HG02840 (cell line): ENCODE results near the gene CD99L2.
"Not testable (repeated sequence)": the region's sequence is repeated elsewhere in the genome, so short reads cannot be mapped to it uniquely, and the experiment has no call there.

Experiments
- ATAC-seq: cut with Tn5 transposase; IDR thresholded peaks from one replicate; pipeline ENCODE4 v1.9.1; 2021; ENCODE audit warnings: mild to moderate bottlenecking, moderate library complexity, moderate number of reproducible peaks; ENCODE audit not compliant: unreplicated experiment, low FRiP score

CD99L2 gene

GRCh38 chrX:150863191-150863590 is 35.3 kb downstream of the CD99L2 start:
- no peak for ATAC-seq

GRCh38 chrX:150857453-150857852 is 41.0 kb downstream of the CD99L2 start:
- no peak for ATAC-seq

- no peak for ATAC-seq
Observed at GRCh38 chrX:150856785-150857184, 41.7 kb downstream of the CD99L2 start.

DNA sequence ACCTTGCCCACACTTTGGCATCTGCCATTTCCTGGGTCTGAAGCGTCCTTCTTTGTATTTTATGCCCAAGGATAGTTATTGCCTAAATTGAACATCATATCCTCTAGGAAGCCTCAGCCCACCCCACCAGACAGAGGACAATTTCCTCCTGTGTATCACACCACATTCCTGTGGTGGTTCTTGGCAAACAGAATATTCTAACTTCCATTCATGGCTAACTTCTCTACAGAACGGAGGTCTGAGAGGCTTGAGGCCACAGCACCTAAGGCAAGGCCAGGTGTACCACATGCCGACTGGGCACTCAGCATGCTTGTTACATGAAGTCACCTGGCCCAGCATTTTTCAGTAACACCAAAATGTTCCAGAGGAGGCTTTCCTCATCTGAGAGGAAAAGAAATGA is 42.4 kb downstream of the CD99L2 start:
- no peak for ATAC-seq

GRCh38 chrX:150854856-150855255 is 43.6 kb downstream of the CD99L2 start:
- no peak for ATAC-seq

- no peak for ATAC-seq
Observed at GRCh38 chrX:150849996-150850720, 48.3 kb downstream of the CD99L2 start.

- ATAC-seq, result no peak
Observed at GRCh38 chrX:150849486-150849885, 49.0 kb downstream of the CD99L2 start.

DNA sequence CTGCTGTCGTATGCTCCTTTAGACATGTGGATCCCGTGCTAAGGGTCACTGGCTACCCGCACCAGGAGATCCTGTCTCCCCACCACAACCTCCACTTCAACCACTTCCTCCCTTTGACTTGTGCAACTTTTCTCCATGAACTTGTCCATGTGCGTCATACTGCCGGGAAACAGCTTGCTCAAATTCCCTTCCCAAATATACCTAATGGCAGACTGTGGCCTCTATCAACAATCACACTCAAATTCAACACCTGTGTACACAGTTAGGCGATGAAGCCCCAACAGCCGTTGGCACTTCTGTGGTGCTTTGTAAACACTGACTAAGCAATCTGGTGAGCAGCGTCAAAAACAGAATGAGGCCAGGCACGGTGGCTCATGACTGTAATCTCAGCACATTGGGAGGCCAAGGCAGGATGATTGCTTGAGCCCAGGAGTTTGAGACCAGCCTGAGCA is 49.5 kb downstream of the CD99L2 start:
- no peak for ATAC-seq

DNA sequence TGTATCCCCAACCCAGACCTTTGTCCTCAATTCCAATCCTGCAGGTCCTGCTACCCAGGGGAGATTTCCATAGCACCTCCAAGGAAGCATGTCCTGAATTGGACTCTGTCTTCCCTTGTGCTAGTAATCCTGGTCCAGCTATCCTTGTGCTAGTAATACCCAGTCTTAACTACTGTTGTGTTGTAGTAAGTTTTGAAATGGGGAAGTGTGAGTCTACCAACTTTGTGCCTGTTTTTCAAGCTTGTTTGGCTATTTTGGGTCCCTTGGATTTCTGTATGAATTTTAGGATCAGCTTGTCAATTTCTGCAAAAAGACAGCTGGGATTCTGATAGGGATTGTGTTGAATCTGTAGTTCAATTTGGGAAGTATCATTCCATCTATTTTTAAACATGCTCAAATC is 51.4 kb downstream of the CD99L2 start:
- no peak for ATAC-seq

DNA sequence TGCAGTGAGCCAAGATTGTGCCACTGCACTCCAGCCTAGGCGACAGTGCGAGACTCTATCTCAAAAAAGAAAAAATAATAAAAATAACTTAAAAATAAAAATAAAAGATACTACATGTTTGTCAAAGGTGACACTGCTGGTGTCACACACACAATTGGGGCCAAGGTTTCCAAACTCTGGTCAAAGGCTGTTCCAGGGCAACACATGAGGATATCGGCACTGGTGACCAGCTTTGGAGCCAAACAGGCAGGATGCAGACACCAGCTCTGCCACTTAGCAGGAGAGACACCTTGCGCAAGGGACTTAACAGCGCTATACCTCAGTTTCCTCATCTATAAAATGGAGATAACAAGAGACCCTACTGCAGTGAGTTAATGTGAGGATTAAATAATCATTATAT is 52.3 kb downstream of the CD99L2 start:
- no peak for ATAC-seq

- no peak for ATAC-seq
Observed at GRCh38 chrX:150845091-150845490, 53.4 kb downstream of the CD99L2 start.

- no peak for ATAC-seq
Observed at GRCh38 chrX:150844016-150844415, 54.5 kb downstream of the CD99L2 start.

DNA sequence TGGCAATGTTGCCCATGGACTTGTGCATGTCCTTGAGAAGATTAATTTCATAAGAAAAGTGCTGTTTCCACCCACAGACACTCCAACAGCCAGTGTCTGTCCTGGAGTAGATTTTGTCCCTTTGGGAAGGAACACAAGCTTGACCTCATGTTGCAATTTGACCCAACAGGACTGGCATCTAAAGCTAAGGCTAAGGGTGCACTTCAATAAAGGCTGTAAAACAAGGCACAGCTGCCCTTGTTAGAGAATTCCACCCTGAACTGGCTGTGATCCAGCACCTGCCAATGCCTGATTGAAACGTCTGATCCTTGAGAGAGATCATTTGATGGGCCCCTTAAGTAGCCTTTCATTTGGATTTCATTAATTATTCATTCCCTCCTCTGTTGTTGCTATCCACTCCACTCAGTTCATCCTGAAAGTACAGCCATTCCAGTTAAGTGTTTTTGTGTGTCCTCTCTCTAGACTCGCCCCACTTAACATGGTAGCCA is 56.2 kb downstream of the CD99L2 start:
- no peak for ATAC-seq

DNA sequence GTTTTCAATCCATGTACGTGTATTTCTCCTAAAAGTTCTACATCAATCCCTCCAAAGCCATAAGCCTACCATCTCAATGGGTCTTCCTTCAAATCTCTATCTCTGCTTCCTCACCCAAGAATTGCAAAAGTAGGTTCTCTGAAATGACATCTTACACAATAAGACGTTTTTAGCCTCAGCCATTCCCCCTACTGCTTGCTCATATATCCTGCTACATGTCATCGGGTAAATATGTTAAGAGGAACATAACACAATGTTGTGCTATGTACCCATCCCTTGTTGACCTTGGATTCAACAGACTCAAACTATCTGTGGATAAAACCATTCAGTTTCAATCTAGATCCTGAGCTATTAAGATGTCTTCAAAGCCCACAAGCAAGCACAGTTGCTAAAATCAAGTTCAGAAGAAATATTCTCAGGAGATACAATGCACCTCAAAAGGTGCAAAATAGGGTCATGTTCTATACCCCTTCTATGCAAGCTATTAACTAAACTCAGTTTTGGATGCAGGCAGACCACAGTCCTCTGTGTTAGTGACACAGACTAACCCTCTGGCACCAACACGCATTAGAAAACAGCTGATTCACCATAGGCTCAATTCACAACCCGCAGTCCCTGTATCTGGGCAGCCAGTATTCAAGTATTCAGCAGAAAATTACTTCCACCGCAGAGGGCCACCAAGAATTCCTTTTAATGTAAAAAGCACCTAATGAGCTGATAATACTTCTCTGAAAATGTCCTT is 56.8 kb downstream of the CD99L2 start:
- no peak for ATAC-seq

- ATAC-seq, result no peak
Observed at GRCh38 chrX:150837845-150838244, 60.6 kb downstream of the CD99L2 start.

DNA sequence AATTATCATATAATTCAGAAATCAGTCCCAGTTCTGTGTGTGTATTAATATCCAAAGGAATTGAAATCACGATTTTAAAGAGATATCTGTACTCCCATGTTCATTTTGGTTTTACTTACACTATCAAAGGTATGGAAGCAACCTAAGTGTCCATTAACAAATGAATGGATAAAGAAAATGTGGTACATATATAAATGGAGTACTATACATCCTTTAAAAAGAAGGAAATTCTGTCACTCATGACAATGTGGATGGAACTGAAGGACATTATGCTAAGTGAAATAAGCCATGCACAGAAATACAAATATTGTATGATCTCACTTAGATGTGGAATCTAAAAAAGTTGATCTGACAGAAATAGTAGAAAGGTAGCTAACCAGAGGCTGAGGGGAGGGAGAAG is 63.8 kb downstream of the CD99L2 start:
- ATAC-seq, result no peak

- ATAC-seq, result no peak
Observed at GRCh38 chrX:150833454-150834056, 64.9 kb downstream of the CD99L2 start.

- no peak for ATAC-seq
Observed at GRCh38 chrX:150831863-150832262, 66.6 kb downstream of the CD99L2 start.

DNA sequence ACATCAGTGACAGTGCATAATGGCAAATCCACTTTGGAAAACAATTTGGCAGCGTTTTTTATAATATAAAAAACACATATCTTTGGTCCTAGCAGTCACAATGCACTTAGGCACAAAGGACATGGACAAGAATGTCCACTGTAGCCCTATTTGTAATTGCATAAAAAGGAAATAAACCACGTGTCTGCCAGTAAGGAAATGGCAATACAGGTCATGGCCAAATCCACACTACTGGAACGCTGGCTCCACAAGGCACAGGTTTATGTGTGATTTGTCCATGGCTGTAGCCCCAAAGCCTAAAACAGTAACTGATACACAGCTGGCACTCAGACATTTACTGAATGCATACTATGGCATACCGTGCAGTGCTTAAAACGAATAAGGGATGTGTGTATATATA is 69.7 kb downstream of the CD99L2 start:
- ATAC-seq, result no peak

DNA sequence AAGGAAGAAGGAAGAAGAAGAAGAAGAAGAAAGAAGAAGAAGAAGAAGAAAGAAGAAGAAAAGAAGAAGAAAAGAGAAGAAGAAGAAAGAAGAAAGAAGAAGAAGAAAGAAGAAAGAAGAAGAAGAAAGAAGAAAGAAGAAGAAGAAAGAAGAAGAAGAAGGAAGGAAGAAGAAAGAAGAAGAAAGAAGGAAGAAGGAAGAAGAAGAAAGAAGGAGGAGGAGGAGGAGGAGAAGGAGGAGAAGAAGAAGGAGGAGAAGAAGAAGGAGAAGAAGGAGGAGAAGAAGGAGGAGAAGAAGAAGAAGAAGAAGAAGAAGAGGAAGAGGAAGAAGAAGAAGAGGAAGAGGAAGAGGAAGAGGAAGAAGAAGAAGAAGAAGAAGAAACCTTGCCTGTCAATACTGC is 74.1 kb downstream of the CD99L2 start:
- not testable (repeated sequence) for ATAC-seq

- not testable (repeated sequence) for ATAC-seq
Observed at GRCh38 chrX:150823826-150824225, 74.6 kb downstream of the CD99L2 start.
